K562 (cell line): ENCODE results near the gene PRICKLE4. TPM values are rescaled to one million over a fixed set of nuclear protein-coding genes. Genes with fewer than 3 reads are reported as not detected.
A peak's percentile ranks its signal among the peaks of the same experiment; 100 is the strongest.

Experiments used
- CEBPG ChIP-seq, 3 experiments: fragments of 200-800 bp in 1 of 3; sonication (Bioruptor generic) in 1 of 3; sonication (generic) in 1 of 3; formaldehyde crosslinking in 1 of 3; IDR thresholded peaks in 2 of 3; conservative IDR thresholded peaks in 1 of 3; 2 replicates each; pipeline versions ENCODE4 v1.6.1 to v1.8.0; 2016 to 2022; ENCODE audit warnings: missing compliant biosample characterization in 2 of 3, missing genetic modification characterization in 2 of 3, mild to moderate bottlenecking in 1 of 3, missing genetic modification reagents in 1 of 3
- ZNF24 ChIP-seq: fragments of 450-650 bp; IDR thresholded peaks from 2 replicates; pipeline ENCODE4 v1.6.1; 2016
- polyA plus RNA-seq, 8 experiments: library from polyadenylated mRNA; depleted of rRNA in 4 of 8; stranded (reverse) in 5 of 8; unstranded in 3 of 8; fragments of >200 nt; fragmentation: Nextera tagmentation in 2 of 8; fragmentation: Illumina TruSeq in 1 of 8; extraction: Ambion mirVana in 2 of 8; extraction: Trizol in 1 of 8; gene quantifications; 2 replicates each; pipeline versions ENCODE4 v1.2.1 to v1.2.3, GENCODE V29; 2011 to 2014; ENCODE audit warnings: inconsistent platforms in 1 of 8, missing spikeins in 1 of 8
- total RNA-seq, 7 experiments: library from RNA; depleted of rRNA in 6 of 7; stranded (reverse); fragments of >200 nt in 6 of 7; fragmentation: Illumina TruSeq in 2 of 7; extraction: Trizol in 2 of 7; gene quantifications; 2 replicates each; pipeline versions ENCODE4 v1.2.1 to v1.2.3, GENCODE V29; 2011 to 2021; ENCODE audit warnings: low replicate concordance in 1 of 7
- TF ChIP-seq, protein P1 (sequence below): fragments of 450-650 bp; formaldehyde crosslinking; IDR thresholded peaks from 2 replicates; pipeline ENCODE4 v1.4.0; 2020; ENCODE audit warnings: mild to moderate bottlenecking, moderate library complexity
- TF ChIP-seq, protein P2 (sequence below): fragments of 450-650 bp; IDR thresholded peaks from 2 replicates; pipeline ENCODE4 v1.7.1; 2018; ENCODE audit warnings: mild to moderate bottlenecking, low read depth; ENCODE audit not compliant: partially characterized antibody
- TF ChIP-seq, protein P3 (sequence below): IDR thresholded peaks from 3 replicates; pipeline ENCODE4 v1.6.1; 2011; ENCODE audit warnings: borderline replicate concordance, mild to moderate bottlenecking, moderate library complexity; ENCODE audit not compliant: insufficient read length; ENCODE audit errors: extremely low read depth

Gene PRICKLE4
- total and polyA plus RNA-seq, 9 of the 15 experiments (the other 6 are each of a cell fraction or from before 2014, with no cell fraction given), result 0.20 to 0.32 (median 0.27) TPM; not detected in 6

DNA sequence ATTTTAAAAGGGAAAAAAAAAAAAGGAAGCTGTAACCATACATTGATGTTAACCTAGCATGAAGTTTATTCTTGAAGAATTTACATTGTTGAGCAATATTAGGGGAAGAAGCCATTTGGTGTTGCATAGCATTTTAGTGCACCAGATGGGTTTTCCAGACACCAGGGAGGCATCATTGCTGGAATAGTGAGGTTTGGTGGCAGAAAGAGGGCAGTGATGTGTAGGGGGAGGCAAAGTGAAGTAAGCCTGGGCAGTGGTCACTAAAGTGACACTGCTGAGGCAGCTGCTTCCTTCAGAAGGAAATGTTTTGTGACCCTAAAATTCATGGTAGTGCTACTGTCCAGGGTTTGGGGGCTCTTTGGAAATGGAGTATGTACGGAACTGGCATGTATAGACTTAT lies 9.5 kb downstream of the PRICKLE4 start (continued):
- TF ChIP-seq CEBPG (CRISPR knock-in tag; IDR thresholded peaks at IDR 0.05) (no peak), CEBPG (tag; conservative IDR thresholded peaks at IDR 0.05 in 1 of 2, IDR thresholded peaks at IDR 0.05 in 1 of 2) (peak in 1 of 2 experiments; percentile 38; a peak in 1 of 4 replicates), ZNF24 (no peak)
- TF ChIP-seq, protein P1, sequence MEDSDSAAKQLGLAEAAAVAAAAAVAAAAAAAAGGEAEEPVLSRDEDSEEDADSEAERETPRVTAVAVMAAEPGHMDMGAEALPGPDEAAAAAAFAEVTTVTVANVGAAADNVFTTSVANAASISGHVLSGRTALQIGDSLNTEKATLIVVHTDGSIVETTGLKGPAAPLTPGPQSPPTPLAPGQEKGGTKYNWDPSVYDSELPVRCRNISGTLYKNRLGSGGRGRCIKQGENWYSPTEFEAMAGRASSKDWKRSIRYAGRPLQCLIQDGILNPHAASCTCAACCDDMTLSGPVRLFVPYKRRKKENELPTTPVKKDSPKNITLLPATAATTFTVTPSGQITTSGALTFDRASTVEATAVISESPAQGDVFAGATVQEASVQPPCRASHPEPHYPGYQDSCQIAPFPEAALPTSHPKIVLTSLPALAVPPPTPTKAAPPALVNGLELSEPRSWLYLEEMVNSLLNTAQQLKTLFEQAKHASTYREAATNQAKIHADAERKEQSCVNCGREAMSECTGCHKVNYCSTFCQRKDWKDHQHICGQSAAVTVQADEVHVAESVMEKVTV (CRISPR knock-in tag), result no peak
- TF ChIP-seq, protein P2, sequence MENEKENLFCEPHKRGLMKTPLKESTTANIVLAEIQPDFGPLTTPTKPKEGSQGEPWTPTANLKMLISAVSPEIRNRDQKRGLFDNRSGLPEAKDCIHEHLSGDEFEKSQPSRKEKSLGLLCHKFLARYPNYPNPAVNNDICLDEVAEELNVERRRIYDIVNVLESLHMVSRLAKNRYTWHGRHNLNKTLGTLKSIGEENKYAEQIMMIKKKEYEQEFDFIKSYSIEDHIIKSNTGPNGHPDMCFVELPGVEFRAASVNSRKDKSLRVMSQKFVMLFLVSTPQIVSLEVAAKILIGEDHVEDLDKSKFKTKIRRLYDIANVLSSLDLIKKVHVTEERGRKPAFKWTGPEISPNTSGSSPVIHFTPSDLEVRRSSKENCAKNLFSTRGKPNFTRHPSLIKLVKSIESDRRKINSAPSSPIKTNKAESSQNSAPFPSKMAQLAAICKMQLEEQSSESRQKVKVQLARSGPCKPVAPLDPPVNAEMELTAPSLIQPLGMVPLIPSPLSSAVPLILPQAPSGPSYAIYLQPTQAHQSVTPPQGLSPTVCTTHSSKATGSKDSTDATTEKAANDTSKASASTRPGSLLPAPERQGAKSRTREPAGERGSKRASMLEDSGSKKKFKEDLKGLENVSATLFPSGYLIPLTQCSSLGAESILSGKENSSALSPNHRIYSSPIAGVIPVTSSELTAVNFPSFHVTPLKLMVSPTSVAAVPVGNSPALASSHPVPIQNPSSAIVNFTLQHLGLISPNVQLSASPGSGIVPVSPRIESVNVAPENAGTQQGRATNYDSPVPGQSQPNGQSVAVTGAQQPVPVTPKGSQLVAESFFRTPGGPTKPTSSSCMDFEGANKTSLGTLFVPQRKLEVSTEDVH, result peak; percentile 6
- TF ChIP-seq, protein P3, sequence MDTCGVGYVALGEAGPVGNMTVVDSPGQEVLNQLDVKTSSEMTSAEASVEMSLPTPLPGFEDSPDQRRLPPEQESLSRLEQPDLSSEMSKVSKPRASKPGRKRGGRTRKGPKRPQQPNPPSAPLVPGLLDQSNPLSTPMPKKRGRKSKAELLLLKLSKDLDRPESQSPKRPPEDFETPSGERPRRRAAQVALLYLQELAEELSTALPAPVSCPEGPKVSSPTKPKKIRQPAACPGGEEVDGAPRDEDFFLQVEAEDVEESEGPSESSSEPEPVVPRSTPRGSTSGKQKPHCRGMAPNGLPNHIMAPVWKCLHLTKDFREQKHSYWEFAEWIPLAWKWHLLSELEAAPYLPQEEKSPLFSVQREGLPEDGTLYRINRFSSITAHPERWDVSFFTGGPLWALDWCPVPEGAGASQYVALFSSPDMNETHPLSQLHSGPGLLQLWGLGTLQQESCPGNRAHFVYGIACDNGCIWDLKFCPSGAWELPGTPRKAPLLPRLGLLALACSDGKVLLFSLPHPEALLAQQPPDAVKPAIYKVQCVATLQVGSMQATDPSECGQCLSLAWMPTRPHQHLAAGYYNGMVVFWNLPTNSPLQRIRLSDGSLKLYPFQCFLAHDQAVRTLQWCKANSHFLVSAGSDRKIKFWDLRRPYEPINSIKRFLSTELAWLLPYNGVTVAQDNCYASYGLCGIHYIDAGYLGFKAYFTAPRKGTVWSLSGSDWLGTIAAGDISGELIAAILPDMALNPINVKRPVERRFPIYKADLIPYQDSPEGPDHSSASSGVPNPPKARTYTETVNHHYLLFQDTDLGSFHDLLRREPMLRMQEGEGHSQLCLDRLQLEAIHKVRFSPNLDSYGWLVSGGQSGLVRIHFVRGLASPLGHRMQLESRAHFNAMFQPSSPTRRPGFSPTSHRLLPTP, result no peak
